Hematopoietic multipotent progenitor cell treated with erythropoietin and hydrocortisone succinate and interleukin-3 and kit ligand, for 15 days (in vitro differentiated cells): ENCODE data around the gene BRCA2.
A peak's percentile ranks its signal among the peaks of the same experiment; 100 is the strongest.

Source experiments
- DNase-seq: peaks from one replicate; pipeline ENCODE4 v3.0.0-alpha.2; 2015; ENCODE audit warnings: low spot score

Gene BRCA2, protein sequence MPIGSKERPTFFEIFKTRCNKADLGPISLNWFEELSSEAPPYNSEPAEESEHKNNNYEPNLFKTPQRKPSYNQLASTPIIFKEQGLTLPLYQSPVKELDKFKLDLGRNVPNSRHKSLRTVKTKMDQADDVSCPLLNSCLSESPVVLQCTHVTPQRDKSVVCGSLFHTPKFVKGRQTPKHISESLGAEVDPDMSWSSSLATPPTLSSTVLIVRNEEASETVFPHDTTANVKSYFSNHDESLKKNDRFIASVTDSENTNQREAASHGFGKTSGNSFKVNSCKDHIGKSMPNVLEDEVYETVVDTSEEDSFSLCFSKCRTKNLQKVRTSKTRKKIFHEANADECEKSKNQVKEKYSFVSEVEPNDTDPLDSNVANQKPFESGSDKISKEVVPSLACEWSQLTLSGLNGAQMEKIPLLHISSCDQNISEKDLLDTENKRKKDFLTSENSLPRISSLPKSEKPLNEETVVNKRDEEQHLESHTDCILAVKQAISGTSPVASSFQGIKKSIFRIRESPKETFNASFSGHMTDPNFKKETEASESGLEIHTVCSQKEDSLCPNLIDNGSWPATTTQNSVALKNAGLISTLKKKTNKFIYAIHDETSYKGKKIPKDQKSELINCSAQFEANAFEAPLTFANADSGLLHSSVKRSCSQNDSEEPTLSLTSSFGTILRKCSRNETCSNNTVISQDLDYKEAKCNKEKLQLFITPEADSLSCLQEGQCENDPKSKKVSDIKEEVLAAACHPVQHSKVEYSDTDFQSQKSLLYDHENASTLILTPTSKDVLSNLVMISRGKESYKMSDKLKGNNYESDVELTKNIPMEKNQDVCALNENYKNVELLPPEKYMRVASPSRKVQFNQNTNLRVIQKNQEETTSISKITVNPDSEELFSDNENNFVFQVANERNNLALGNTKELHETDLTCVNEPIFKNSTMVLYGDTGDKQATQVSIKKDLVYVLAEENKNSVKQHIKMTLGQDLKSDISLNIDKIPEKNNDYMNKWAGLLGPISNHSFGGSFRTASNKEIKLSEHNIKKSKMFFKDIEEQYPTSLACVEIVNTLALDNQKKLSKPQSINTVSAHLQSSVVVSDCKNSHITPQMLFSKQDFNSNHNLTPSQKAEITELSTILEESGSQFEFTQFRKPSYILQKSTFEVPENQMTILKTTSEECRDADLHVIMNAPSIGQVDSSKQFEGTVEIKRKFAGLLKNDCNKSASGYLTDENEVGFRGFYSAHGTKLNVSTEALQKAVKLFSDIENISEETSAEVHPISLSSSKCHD (N-terminal part only)

GRCh38 chr13:32315238-32316027 lies at the start of gene BRCA2, which contains the start of gene ZAR1L:
Gene BRCA2, plus strand, starts transcription at chr13:32315508. Its CDS starts 953 bp downstream, at chr13:32316461.
Gene ZAR1L, minus strand, starts transcription at chr13:32315363. Its CDS starts 3,438 bp downstream, at chr13:32311925.
- DNase-seq: peak; percentile 91

GRCh38 chr13:32265726-32266125 lies 49.6 kb upstream of the BRCA2 start:
- no peak for DNase-seq

- no peak for DNase-seq
These were observed 49.2 kb upstream of the BRCA2 start for GRCh38 chr13:32266130-32266529.

- peak; percentile 27 for DNase-seq
These were observed 47.4 kb upstream of the BRCA2 start for GRCh38 chr13:32267836-32268439.

- DNase-seq: no peak
These were observed 43.2 kb upstream of the BRCA2 start for GRCh38 chr13:32272021-32272683.

- DNase-seq: no peak
These were observed 37.5 kb upstream of the BRCA2 start for GRCh38 chr13:32277839-32278238.

GRCh38 chr13:32278426-32278825 lies 36.9 kb upstream of the BRCA2 start:
- no peak for DNase-seq

GRCh38 chr13:32281096-32281495 lies 34.2 kb upstream of the BRCA2 start:
- no peak for DNase-seq

- DNase-seq: no peak
These were observed 33.1 kb upstream of the BRCA2 start for GRCh38 chr13:32282096-32282711.

DNA sequence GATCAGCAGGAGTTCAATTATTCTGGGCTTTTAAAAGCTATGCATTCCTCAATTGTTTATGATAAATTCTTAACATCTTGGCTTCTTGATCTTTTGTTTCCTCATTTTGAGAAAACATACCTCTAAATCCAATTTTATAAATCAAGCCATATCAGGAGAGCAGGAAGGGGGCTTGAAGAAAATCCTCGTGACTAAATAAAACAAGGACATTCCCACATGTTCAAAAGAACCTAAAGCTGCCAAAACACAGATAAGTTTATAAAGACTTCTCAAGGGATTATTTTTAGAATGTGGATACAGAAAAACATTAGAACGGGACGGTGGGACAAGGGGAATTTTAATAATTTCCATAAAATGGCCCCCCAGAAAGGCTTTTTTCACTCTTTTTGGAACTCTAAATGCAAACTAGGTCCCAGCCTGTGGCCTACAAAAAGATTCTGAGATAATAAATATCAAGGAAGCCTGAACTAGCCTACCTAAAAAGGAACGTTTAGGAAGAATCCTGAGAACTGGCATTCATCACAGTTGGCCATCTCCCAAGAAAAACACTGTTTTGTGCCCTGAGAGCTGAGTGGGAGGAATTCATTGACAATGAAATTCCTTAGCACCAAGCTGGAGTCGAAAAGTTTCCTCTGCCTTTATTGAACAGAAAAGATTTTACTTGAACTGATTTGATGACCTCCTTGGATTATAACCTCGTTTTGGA lies 30.2 kb upstream of the BRCA2 start:
- DNase-seq: no peak

- DNase-seq: no peak
These were observed 29.7 kb upstream of the BRCA2 start for GRCh38 chr13:32285633-32285965.

DNA sequence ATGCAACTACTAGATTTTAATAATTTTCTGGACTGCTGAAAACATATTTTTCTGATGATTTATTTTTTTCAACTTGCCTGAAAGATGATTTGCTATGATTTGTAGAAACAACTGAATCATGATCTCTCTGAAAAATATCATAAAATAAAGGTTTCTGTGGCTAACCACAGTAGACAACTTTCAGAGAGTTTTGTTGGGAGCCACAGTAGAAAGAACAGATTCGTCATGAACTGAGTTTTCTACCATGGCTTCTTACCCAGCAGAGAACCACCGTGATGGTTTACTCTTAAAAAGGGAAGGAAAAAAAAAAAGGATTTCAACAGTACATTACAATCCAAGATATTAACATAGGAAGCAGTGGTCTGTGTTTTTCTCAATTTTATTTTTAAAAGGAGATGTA lies 18.1 kb upstream of the BRCA2 start:
- DNase-seq: no peak

DNA sequence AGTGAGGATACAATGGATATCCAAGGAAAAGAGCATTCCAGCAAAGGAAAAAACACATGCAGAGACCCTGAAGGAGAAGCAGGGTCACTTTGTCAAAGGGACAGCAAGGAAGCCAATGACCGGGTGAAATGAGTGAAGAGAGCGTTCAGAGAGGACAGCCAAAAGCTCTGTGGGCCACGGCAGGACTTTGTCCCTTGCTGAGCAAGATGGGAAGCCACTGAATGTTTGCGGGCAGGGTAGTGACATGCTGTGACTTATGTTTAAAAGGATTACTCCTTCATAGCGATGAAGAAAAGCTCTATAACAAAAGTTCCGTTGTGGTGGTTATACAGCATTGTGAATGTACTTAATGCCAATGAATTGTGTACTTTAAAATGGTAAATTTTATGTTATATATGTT lies 16.6 kb upstream of the BRCA2 start:
- no peak for DNase-seq

DNA sequence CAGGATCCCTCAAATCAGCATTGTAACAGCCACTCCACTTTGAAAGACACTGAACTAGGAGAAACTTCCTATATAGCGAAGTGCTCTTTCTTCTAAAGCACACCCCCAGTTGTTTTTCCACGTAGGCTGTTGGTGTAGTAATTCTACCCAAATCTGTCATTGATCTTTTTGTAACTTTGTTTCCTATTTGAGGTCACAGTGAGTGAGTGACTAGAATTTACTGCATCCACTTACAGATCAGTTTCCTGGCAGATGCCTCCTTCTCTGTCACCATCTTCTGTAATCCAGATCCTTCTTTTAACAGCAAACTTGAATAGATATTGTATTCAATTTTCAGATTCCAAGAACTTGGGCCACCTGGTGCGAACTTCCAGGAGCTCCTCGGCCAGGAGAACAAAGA lies 15.4 kb upstream of the BRCA2 start:
- no peak for DNase-seq

DNA sequence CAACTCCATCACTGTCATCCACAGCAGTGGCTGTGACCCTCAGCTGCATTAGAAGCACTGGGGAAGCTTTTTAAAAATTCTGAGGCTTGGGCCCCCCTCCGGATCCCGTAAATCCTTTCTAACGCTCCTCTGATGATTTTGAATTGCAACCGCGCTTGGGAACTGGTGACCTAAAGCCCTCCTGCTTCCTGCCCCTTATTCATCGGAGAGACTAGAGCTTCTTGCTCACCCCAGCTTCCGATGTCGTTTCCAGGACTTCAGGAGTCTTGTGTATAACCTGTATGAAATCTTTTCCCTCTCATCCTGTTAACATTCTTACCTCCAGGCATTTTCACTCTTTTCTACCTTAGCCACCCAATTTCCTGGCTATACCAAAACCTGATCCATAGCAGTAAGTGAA lies 14.9 kb upstream of the BRCA2 start:
- no peak for DNase-seq

- no peak for DNase-seq
These were observed 14.4 kb upstream of the BRCA2 start for GRCh38 chr13:32300920-32301319.

DNA sequence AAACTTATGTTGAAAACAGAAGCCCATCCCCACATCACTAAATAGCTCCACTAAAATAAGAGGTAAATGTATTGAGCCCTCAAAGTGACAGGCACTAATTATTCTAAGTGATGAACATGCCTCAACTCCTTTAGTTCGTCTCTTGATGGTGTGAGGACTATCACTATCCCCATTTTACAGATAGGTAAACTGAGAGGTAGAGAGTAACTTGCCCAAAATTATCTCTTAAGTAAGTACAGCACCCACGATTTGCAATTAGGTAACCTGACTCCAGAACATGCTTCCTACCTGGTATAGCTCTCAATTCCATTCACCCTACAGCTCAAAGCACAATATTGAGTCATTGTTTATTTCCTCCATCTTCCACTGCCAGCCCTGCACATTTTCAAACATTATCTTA lies 12.8 kb upstream of the BRCA2 start:
- no peak for DNase-seq

DNA sequence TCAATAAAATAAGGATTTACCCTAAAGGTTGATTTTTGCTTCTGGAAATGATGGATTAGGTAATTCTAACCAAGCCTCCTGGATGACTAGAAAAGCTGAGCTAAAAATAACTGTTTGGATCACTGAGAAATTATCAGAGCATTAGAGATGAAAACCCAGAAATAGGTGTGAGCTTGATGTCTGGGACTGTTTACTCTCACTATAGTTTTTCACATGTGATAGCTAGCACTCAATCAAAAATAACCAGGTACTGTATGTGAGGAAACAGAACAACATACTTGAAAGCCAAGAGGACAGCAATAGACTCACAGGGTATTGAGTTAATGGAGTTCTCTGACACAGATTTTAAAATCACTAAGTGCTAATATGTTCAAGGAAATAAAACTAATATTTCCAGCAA lies 9.7 kb upstream of the BRCA2 start:
- no peak for DNase-seq
